Measurements from ENCODE around the gene ZNF420.
"Not testable (repeated sequence)": the region's sequence is repeated elsewhere in the genome, so short reads cannot be mapped to it uniquely, and the experiment has no call there.

Gene ZNF420

GRCh38 chr19:37077934-37078716 lies at the start of gene ZNF420:
TSS of gene ZNF420 (plus strand) at chr19:37078433. CDS start at chr19:37089119, 10,686 bp downstream.
- peak; percentile 84 for DNase-seq (ENCODE audit: low read depth, low spot score)
- TF ChIP-seq ZNF274 (IDR thresholded peaks at IDR 0.05; ENCODE audit: low read depth, low read length) = no peak
- TF ChIP-seq SUZ12 (IDR thresholded peaks at IDR 0.05; ENCODE audit: extremely low read depth, insufficient read depth, insufficient read length) = no peak
- TF ChIP-seq YY1 (IDR thresholded peaks at IDR 0.05; ENCODE audit: insufficient read depth, insufficient read length) = no peak
- peaks cover 13% of the 10 kb centered on the region; the same call in 1 of the 2 replicates for H3K9me3 ChIP-seq (ENCODE audit: insufficient read depth, low read length)
- H3K4me3 ChIP-seq (ENCODE audit: insufficient read length, low read depth) = peak within 1 kb of the TSS; percentile 99
- peak within 1 kb of the TSS; percentile 96 for H3K9ac ChIP-seq (ENCODE audit: insufficient read length, low read depth)
- no peaks in the 10 kb centered on the region for H3K36me3 ChIP-seq (ENCODE audit: insufficient read depth, insufficient read length, low read length)
- H3K27me3 ChIP-seq (ENCODE audit: insufficient read depth, insufficient read length) = no peaks in the 10 kb centered on the region
- H3K4me1 ChIP-seq (ENCODE audit: insufficient read depth, insufficient read length) = no peaks in the 10 kb centered on the region

- Histone ChIP-seq H3K9ac (ENCODE audit: insufficient read length, low read depth) (no peak overlapping the region), H3K27me3 (ENCODE audit: insufficient read depth, insufficient read length) (no peaks in the 10 kb centered on the region), H3K36me3 (ENCODE audit: insufficient read depth, insufficient read length, low read length) (no peaks in the 10 kb centered on the region), H3K4me1 (ENCODE audit: insufficient read depth, insufficient read length) (no peaks in the 10 kb centered on the region), H3K4me3 (ENCODE audit: insufficient read length, low read depth) (no peak overlapping the region), H3K9me3 (ENCODE audit: insufficient read depth, low read length) (no peaks in the 10 kb centered on the region)
- no peak for DNase-seq (ENCODE audit: low read depth, low spot score)
- no peak for TF ChIP-seq ZNF274 (IDR thresholded peaks at IDR 0.05; ENCODE audit: low read depth, low read length)
- TF ChIP-seq SUZ12 (IDR thresholded peaks at IDR 0.05; ENCODE audit: extremely low read depth, insufficient read depth, insufficient read length) = no peak
- no peak for TF ChIP-seq YY1 (IDR thresholded peaks at IDR 0.05; ENCODE audit: insufficient read depth, insufficient read length)
Observed at GRCh38 chr19:37045140-37045539, 33.1 kb upstream of the ZNF420 start.

GRCh38 chr19:37055330-37055729 lies 22.9 kb upstream of the ZNF420 start:
- no peak overlapping the region for H3K9ac ChIP-seq (ENCODE audit: insufficient read length, low read depth)
- no peak for DNase-seq (ENCODE audit: low read depth, low spot score)
- no peaks in the 10 kb centered on the region for H3K4me1 ChIP-seq (ENCODE audit: insufficient read depth, insufficient read length)
- no peak overlapping the region for H3K4me3 ChIP-seq (ENCODE audit: insufficient read length, low read depth)
- H3K36me3 ChIP-seq (ENCODE audit: insufficient read depth, insufficient read length, low read length) = no peaks in the 10 kb centered on the region
- H3K9me3 ChIP-seq (ENCODE audit: insufficient read depth, low read length) = peaks cover 24% of the 10 kb centered on the region; the same call in 1 of the 2 replicates
- TF ChIP-seq YY1 (IDR thresholded peaks at IDR 0.05; ENCODE audit: insufficient read depth, insufficient read length) (no peak), SUZ12 (IDR thresholded peaks at IDR 0.05; ENCODE audit: extremely low read depth, insufficient read depth, insufficient read length) (no peak), ZNF274 (IDR thresholded peaks at IDR 0.05; ENCODE audit: low read depth, low read length) (no peak)
- no peaks in the 10 kb centered on the region for H3K27me3 ChIP-seq (ENCODE audit: insufficient read depth, insufficient read length)

- peaks cover 24% of the 10 kb centered on the region; the same call in 1 of the 2 replicates for H3K9me3 ChIP-seq (ENCODE audit: insufficient read depth, low read length)
- H3K4me3 ChIP-seq (ENCODE audit: insufficient read length, low read depth) = no peak overlapping the region
- TF ChIP-seq ZNF274 (IDR thresholded peaks at IDR 0.05; ENCODE audit: low read depth, low read length) (no peak), SUZ12 (IDR thresholded peaks at IDR 0.05; ENCODE audit: extremely low read depth, insufficient read depth, insufficient read length) (no peak), YY1 (IDR thresholded peaks at IDR 0.05; ENCODE audit: insufficient read depth, insufficient read length) (no peak)
- no peaks in the 10 kb centered on the region for H3K4me1 ChIP-seq (ENCODE audit: insufficient read depth, insufficient read length)
- H3K27me3 ChIP-seq (ENCODE audit: insufficient read depth, insufficient read length) = no peaks in the 10 kb centered on the region
- H3K9ac ChIP-seq (ENCODE audit: insufficient read length, low read depth) = no peak overlapping the region
- no peaks in the 10 kb centered on the region for H3K36me3 ChIP-seq (ENCODE audit: insufficient read depth, insufficient read length, low read length)
- DNase-seq (ENCODE audit: low read depth, low spot score) = no peak
Observed at GRCh38 chr19:37056776-37057175, 21.5 kb upstream of the ZNF420 start.

GRCh38 chr19:37059142-37059541 lies 19.1 kb upstream of the ZNF420 start:
- Histone ChIP-seq H3K4me1 (ENCODE audit: insufficient read depth, insufficient read length) (no peaks in the 10 kb centered on the region), H3K36me3 (ENCODE audit: insufficient read depth, insufficient read length, low read length) (no peaks in the 10 kb centered on the region), H3K4me3 (ENCODE audit: insufficient read length, low read depth) (no peak overlapping the region), H3K27me3 (ENCODE audit: insufficient read depth, insufficient read length) (no peaks in the 10 kb centered on the region), H3K9me3 (ENCODE audit: insufficient read depth, low read length) (peaks cover 20% of the 10 kb centered on the region; the same call in 1 of the 2 replicates), H3K9ac (ENCODE audit: insufficient read length, low read depth) (no peak overlapping the region)
- no peak for DNase-seq (ENCODE audit: low read depth, low spot score)
- TF ChIP-seq YY1 (IDR thresholded peaks at IDR 0.05; ENCODE audit: insufficient read depth, insufficient read length) (no peak), ZNF274 (IDR thresholded peaks at IDR 0.05; ENCODE audit: low read depth, low read length) (no peak), SUZ12 (IDR thresholded peaks at IDR 0.05; ENCODE audit: extremely low read depth, insufficient read depth, insufficient read length) (no peak)

GRCh38 chr19:37064886-37065285 lies 13.3 kb upstream of the ZNF420 start:
- H3K9ac ChIP-seq (ENCODE audit: insufficient read length, low read depth); H3K27me3 ChIP-seq (ENCODE audit: insufficient read depth, insufficient read length); H3K9me3 ChIP-seq (ENCODE audit: insufficient read depth, low read length); H3K4me1 ChIP-seq (ENCODE audit: insufficient read depth, insufficient read length); H3K4me3 ChIP-seq (ENCODE audit: insufficient read length, low read depth); H3K36me3 ChIP-seq (ENCODE audit: insufficient read depth, insufficient read length, low read length); DNase-seq (ENCODE audit: low read depth, low spot score): not testable (repeated sequence)

- DNase-seq (ENCODE audit: low read depth, low spot score) = no peak
- H3K27me3 ChIP-seq (ENCODE audit: insufficient read depth, insufficient read length) = no peaks in the 10 kb centered on the region
- no peaks in the 10 kb centered on the region for H3K4me1 ChIP-seq (ENCODE audit: insufficient read depth, insufficient read length)
- H3K36me3 ChIP-seq (ENCODE audit: insufficient read depth, insufficient read length, low read length) = no peaks in the 10 kb centered on the region
- no peak overlapping the region for H3K9ac ChIP-seq (ENCODE audit: insufficient read length, low read depth)
- 0 out of 2 replicates have a peak, but pooled peaks cover 7% of the 10 kb centered on the region for H3K9me3 ChIP-seq (ENCODE audit: insufficient read depth, low read length)
- TF ChIP-seq ZNF274 (IDR thresholded peaks at IDR 0.05; ENCODE audit: low read depth, low read length) (no peak), YY1 (IDR thresholded peaks at IDR 0.05; ENCODE audit: insufficient read depth, insufficient read length) (no peak), SUZ12 (IDR thresholded peaks at IDR 0.05; ENCODE audit: extremely low read depth, insufficient read depth, insufficient read length) (no peak)
- H3K4me3 ChIP-seq (ENCODE audit: insufficient read length, low read depth) = no peak overlapping the region
Observed at GRCh38 chr19:37074111-37074510, 4.1 kb upstream of the ZNF420 start.
